CD8-positive, alpha-beta memory T cell (primary cell): ENCODE results near the gene TPRG1L. TPM values are rescaled to one million over a fixed set of nuclear protein-coding genes. Genes with fewer than 3 reads are reported as not detected.
"Not testable (repeated sequence)": the region's sequence is repeated elsewhere in the genome, so short reads cannot be mapped to it uniquely, and the experiment has no call there.

ENCODE experiments used
- CTCF ChIA-PET: fragments of 350-600 bp; sonication (Branson Sonifier 250); formaldehyde crosslinking; loops from one replicate; lab custom pipeline; 2021; ENCODE audit warnings: antibody characterized with exemption; lab: Charles Lee
- POLR2A ChIA-PET: fragments of 350-600 bp; sonication (Branson Sonifier 250); formaldehyde crosslinking; loops from one replicate; lab custom pipeline; 2021; ENCODE audit warnings: antibody characterized with exemption; lab: Charles Lee
- DNase-seq, 5 donors: peaks; one replicate each; pipeline versions ENCODE4 v3.0.0 to v3.0.0-alpha.2; 2020 to 2022; ENCODE audit warnings: mixed read lengths in 1 of 5
- H3K27ac ChIP-seq: one replicate; pipeline ENCODE4 v1.7.0; 2013; ENCODE audit warnings: low read depth, mild to moderate bottlenecking, low read length, moderate library complexity
- H3K27me3 ChIP-seq: 2 replicates; pipeline ENCODE4 v1.7.0; 2013; ENCODE audit warnings: low read length, mild to moderate bottlenecking; ENCODE audit not compliant: insufficient read depth, poor library complexity, severe bottlenecking
- H3K36me3 ChIP-seq: 2 replicates; pipeline ENCODE4 v1.7.0; 2013; ENCODE audit warnings: mild to moderate bottlenecking, low read length, moderate library complexity; ENCODE audit not compliant: insufficient read depth
- H3K4me1 ChIP-seq: 2 replicates; pipeline ENCODE4 v1.7.0; 2013; ENCODE audit warnings: mild to moderate bottlenecking, low read length, moderate library complexity; ENCODE audit not compliant: insufficient read depth
- H3K4me3 ChIP-seq: 2 replicates; pipeline ENCODE4 v1.7.0; 2013; ENCODE audit warnings: mild to moderate bottlenecking, low read length
- H3K9me3 ChIP-seq: 2 replicates; pipeline ENCODE4 v1.7.0; 2013; ENCODE audit warnings: mild to moderate bottlenecking, low read length
- H3K27ac Mint-ChIP-seq, 8 donors: one replicate each; pipeline ENCODE4 v1.8.0; 2020 to 2021; ENCODE audit warnings: mixed read lengths in 8 of 8, mild to moderate bottlenecking in 6 of 8, inconsistent platforms in 3 of 8, moderate library complexity in 3 of 8
- H3K27me3 Mint-ChIP-seq, 2 donors: one replicate each; pipeline ENCODE4 v1.8.0; 2020 to 2021; ENCODE audit warnings: mixed read lengths in 2 of 2, mild to moderate bottlenecking in 1 of 2, moderate library complexity in 1 of 2
- H3K36me3 Mint-ChIP-seq, 3 donors: one replicate each; pipeline ENCODE4 v1.8.0; 2020 to 2021; ENCODE audit warnings: mixed read lengths in 3 of 3, inconsistent platforms in 1 of 3, mild to moderate bottlenecking in 1 of 3
- H3K4me1 Mint-ChIP-seq, 3 donors: one replicate each; pipeline ENCODE4 v1.8.0; 2020 to 2021; ENCODE audit warnings: mixed read lengths in 3 of 3, inconsistent platforms in 1 of 3, mild to moderate bottlenecking in 1 of 3
- H3K4me3 Mint-ChIP-seq, 7 donors: one replicate each; pipeline ENCODE4 v1.8.0; 2020 to 2021; ENCODE audit warnings: mixed read lengths in 7 of 7, mild to moderate bottlenecking in 6 of 7, moderate library complexity in 4 of 7, inconsistent platforms in 2 of 7
- H3K9me3 Mint-ChIP-seq, 5 donors: one replicate each; pipeline ENCODE4 v1.8.0; 2020 to 2022; ENCODE audit warnings: mixed read lengths in 5 of 5, mild to moderate bottlenecking in 3 of 5, moderate library complexity in 2 of 5, inconsistent platforms in 1 of 5
- polyA plus RNA-seq: library from polyadenylated mRNA; unstranded; fragments of 300-500 nt; fragmentation: Illumina TruSeq; gene quantifications from one replicate; pipeline ENCODE4 v1.2.3, GENCODE V29; 2021
- total RNA-seq, 2 experiments: library from RNA; stranded (reverse); gene quantifications; one replicate each; pipeline ENCODE4 v1.2.3, GENCODE V29; 2021

The TPRG1L gene
- total and polyA plus RNA-seq, 3 experiments from 2014 or later, result 18.9 to 47.7 (median 21.1) TPM

DNA sequence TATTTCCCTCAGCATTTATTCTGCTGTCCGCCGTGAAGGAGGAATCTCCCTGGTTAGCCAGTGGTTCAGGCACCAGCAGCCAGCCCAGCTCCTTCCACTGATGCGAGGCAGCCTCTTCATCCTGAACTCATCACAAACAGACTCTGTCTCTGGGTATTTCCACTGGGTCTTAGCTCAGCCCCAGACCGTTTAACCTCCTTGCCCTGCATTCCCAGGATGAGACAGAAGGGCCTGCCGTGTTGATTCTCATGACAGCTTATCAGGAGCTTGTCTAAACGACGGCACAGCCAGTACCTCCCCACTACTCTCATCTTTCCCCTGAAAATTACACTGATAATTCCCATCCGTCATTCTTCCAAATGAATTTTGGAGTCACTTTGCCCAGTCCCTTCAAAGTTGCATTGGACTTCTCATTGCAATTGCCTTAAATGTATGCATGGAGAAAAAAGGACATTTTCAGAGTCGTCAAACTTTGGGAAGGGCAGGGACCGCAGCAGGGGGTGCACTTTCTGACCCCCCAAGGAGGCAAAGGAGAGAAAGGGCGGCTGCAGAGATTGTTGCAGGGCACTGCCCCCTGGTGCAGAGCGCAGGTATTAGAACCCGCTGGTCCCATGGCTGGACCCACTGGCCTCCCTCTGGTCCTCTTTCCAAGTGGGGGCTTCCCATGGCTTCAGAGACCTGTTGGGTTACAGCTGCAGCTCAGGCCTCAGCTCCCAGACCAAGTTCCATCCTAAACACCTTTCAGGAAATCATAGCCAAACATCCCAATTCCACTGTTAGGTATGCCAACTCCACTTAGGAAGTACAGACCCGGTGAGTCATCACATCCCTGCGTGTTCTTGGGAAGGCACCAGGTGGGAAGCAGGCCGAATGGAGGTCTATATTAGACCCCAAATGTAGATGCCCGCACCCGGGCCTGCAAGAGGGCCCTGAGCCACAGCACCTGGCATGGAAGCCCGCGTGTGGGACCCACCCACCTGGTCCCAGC is 9.8 kb upstream of the TPRG1L start:
- H3K4me3 Mint-ChIP-seq, result peak overlapping the region in 1 of 7 donors; percentile 10
- no peaks in the 10 kb centered on the region for H3K9me3 ChIP-seq
- no peak overlapping the region for H3K27ac ChIP-seq
- ChIA-PET CTCF (interaction anchor here (0.7 to 2.4 kb wide), 6 partner anchors 39 to 162 kb away, joined by 3 to 12 read pairs (median 6); no protein-coding TSS in a partner anchor), POLR2A (no interaction called here)
- H3K27me3 Mint-ChIP-seq, result peaks cover 9 to 32% of the 10 kb centered on the region in 2 donors
- H3K4me1 ChIP-seq, result peaks cover 8% of the 10 kb centered on the region
- H3K9me3 Mint-ChIP-seq, result peaks cover 0 to 2% (median 0%) of the 10 kb centered on the region in 5 donors
- no peaks in the 10 kb centered on the region for H3K36me3 ChIP-seq
- H3K27ac Mint-ChIP-seq, result no peak overlapping the region
- H3K4me3 ChIP-seq, result no peak overlapping the region
- no peak for DNase-seq
- H3K27me3 ChIP-seq, result peaks cover 6% of the 10 kb centered on the region
- H3K4me1 Mint-ChIP-seq, result peaks cover 6 to 18% (median 15%) of the 10 kb centered on the region in 3 donors
- H3K36me3 Mint-ChIP-seq, result no peaks in the 10 kb centered on the region

DNA sequence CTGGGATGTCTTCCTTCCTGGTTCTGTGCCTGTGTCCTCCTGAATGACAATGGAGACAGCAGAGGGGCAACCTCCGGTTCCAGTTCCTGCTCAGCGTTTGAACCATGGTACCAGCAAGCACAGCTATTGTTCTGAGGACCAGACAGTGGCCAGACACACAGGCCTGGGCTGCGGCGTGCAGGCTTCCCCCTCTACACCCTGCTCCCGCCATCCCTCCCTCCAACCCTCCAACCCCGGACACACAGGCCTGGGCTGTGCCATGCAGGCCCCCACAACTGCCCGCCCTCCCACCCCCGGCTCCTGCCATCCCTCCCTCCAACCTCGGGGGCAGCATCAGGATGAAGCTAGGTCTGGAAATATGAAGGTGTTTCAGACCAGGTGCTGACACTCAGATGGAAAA is 8.0 kb upstream of the TPRG1L start:
- peaks cover 5% of the 10 kb centered on the region for H3K4me1 ChIP-seq
- DNase-seq, result no peak
- H3K27me3 Mint-ChIP-seq, result peaks cover 5 to 26% of the 10 kb centered on the region in 2 donors
- H3K27ac Mint-ChIP-seq, result no peak overlapping the region
- H3K4me1 Mint-ChIP-seq, result peaks cover 15 to 24% (median 19%) of the 10 kb centered on the region in 3 donors
- peaks cover 0 to 2% (median 0%) of the 10 kb centered on the region in 5 donors for H3K9me3 Mint-ChIP-seq
- no peaks in the 10 kb centered on the region for H3K9me3 ChIP-seq
- H3K4me3 ChIP-seq, result no peak overlapping the region
- ChIA-PET POLR2A (no interaction called here), CTCF (interaction anchor here (1.5 kb wide), 1 partner anchor 164 kb away, joined by 4 read pairs; no protein-coding TSS in a partner anchor)
- H3K4me3 Mint-ChIP-seq, result no peak overlapping the region
- H3K27me3 ChIP-seq, result peaks cover 3% of the 10 kb centered on the region
- no peak overlapping the region for H3K27ac ChIP-seq
- H3K36me3 ChIP-seq, result no peaks in the 10 kb centered on the region
- no peaks in the 10 kb centered on the region for H3K36me3 Mint-ChIP-seq

DNA sequence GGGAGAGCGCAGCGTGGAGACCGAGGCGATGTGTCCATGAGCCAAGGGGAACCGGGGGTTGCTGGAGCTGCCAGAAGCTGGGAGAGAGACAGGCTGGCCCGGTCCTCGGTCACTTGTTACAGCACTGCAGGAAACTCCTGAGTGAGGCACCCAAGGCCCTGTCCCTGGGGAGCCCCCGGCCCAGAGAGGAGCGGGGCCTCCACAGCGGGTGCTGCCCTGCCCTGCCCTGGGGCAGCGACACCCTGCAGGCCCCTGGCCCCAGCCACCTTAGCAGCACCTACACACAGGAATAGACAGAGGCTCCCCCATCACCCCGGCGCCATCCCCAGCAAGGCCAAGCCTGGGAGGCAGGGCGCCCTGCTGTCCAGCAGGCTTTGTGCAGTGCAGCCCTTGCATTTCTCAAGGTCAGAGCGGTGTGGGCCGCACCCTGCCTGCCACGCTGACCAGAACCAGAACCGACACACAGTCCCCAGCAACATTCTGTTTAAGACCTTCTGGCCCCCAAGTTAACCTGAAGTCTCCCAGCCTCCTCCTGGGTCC is 6.9 kb upstream of the TPRG1L start:
- Mint-ChIP-seq H3K27ac (no peak overlapping the region), H3K9me3 (no peaks in the 10 kb centered on the region), H3K4me1 (peaks cover 25 to 31% (median 25%) of the 10 kb centered on the region in 3 donors), H3K27me3 (peaks cover 5 to 19% of the 10 kb centered on the region in 2 donors), H3K36me3 (peaks cover 0 to 4% (median 3%) of the 10 kb centered on the region in 3 donors), H3K4me3 (no peak overlapping the region)
- CTCF ChIA-PET, result interaction anchor here (1.3 to 2.0 kb wide), 4 partner anchors 31 to 165 kb away, joined by 4 to 11 read pairs (median 6); no protein-coding TSS in a partner anchor
- Histone ChIP-seq H3K4me1 (peaks cover 7% of the 10 kb centered on the region), H3K27me3 (peaks cover 3% of the 10 kb centered on the region), H3K9me3 (no peaks in the 10 kb centered on the region), H3K36me3 (no peaks in the 10 kb centered on the region), H3K4me3 (no peak overlapping the region), H3K27ac (no peak overlapping the region)
- POLR2A ChIA-PET, result no interaction called here
- DNase-seq, result no peak

GRCh38 chr1:3618531-3618880 is 6.3 kb upstream of the TPRG1L start:
- DNase-seq, result no peak
- Mint-ChIP-seq H3K27ac (no peak overlapping the region), H3K4me3 (no peak overlapping the region), H3K36me3 (peaks cover 0 to 4% (median 3%) of the 10 kb centered on the region in 3 donors), H3K27me3 (peaks cover 4 to 13% of the 10 kb centered on the region in 2 donors), H3K9me3 (no peaks in the 10 kb centered on the region), H3K4me1 (peaks cover 31 to 37% (median 32%) of the 10 kb centered on the region in 3 donors)
- no peaks in the 10 kb centered on the region for H3K36me3 ChIP-seq
- ChIA-PET CTCF (interaction anchor here (0.7 to 4.0 kb wide), 20 partner anchors 11 to 176 kb away, joined by 3 to 47 read pairs (median 4); no protein-coding TSS in a partner anchor), POLR2A (no interaction called here)
- no peak overlapping the region for H3K4me3 ChIP-seq
- peaks cover 13% of the 10 kb centered on the region for H3K4me1 ChIP-seq
- H3K27ac ChIP-seq, result no peak overlapping the region
- no peaks in the 10 kb centered on the region for H3K9me3 ChIP-seq
- H3K27me3 ChIP-seq, result peaks cover 3% of the 10 kb centered on the region

- Histone ChIP-seq H3K4me1 (peaks cover 19% of the 10 kb centered on the region), H3K27me3 (peaks cover 3% of the 10 kb centered on the region), H3K27ac (no peak overlapping the region), H3K4me3 (no peak overlapping the region), H3K9me3 (no peaks in the 10 kb centered on the region), H3K36me3 (no peaks in the 10 kb centered on the region)
- peaks cover 4 to 13% of the 10 kb centered on the region in 2 donors for H3K27me3 Mint-ChIP-seq
- DNase-seq, result peak; percentile 66 to 80 (median 67)
- peak overlapping the region in 1 of 7 donors; percentile 60 for H3K4me3 Mint-ChIP-seq
- POLR2A ChIA-PET, result no interaction called here
- peak overlapping the region in 5 of 8 donors; percentile 8 to 77 (median 25) for H3K27ac Mint-ChIP-seq
- H3K4me1 Mint-ChIP-seq, result peaks cover 37 to 43% (median 37%) of the 10 kb centered on the region in 3 donors
- H3K36me3 Mint-ChIP-seq, result peaks cover 0 to 4% (median 3%) of the 10 kb centered on the region in 3 donors
- CTCF ChIA-PET, result interaction anchor here (0.7 to 4.0 kb wide), 21 partner anchors 10 to 177 kb away, joined by 3 to 47 read pairs (median 4); partner anchors contain the start of gene ARHGEF16
- no peaks in the 10 kb centered on the region for H3K9me3 Mint-ChIP-seq
Observed at GRCh38 chr1:3618881-3619671, 5.7 kb upstream of the TPRG1L start.

DNA sequence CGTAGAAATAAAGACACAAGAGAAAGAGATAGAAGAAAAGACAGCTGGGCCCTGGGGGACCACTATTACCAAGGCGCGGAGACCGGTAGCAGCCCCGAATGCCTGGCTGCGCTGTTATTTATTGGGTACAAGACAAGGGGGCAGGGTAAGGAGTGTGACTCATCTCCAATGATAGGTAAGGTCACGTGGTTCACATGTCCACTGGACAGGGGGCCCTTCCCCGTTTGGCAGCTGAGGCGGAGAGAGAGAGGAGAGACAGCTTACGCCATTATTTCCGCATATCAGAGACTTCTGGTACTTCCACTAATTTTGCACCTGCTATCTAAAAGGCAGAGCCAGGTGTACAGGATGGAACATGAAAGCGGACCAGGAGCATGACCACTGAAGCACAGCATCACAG is 4.1 kb upstream of the TPRG1L start:
- POLR2A ChIA-PET, result no interaction called here
- H3K27me3 Mint-ChIP-seq, result peaks cover 3% of the 10 kb centered on the region in 2 donors
- Histone ChIP-seq H3K4me3 (no peak overlapping the region), H3K4me1 (peaks cover 24% of the 10 kb centered on the region), H3K36me3 (no peaks in the 10 kb centered on the region), H3K27ac (no peak overlapping the region), H3K9me3 (no peaks in the 10 kb centered on the region), H3K27me3 (peaks cover 2% of the 10 kb centered on the region)
- H3K4me3 Mint-ChIP-seq, result peak overlapping the region in 1 of 7 donors; percentile 78
- peaks cover 40 to 52% (median 41%) of the 10 kb centered on the region in 3 donors for H3K4me1 Mint-ChIP-seq
- H3K9me3 Mint-ChIP-seq, result no peaks in the 10 kb centered on the region
- DNase-seq, result no peak
- CTCF ChIA-PET, result interaction anchor here (1.0 to 4.0 kb wide), 10 partner anchors 9 to 168 kb away, joined by 3 to 47 read pairs (median 4); no protein-coding TSS in a partner anchor
- peak overlapping the region in 3 of 8 donors; percentile 60 to 89 (median 69) for H3K27ac Mint-ChIP-seq
- peaks cover 0 to 11% (median 3%) of the 10 kb centered on the region in 3 donors for H3K36me3 Mint-ChIP-seq

DNA sequence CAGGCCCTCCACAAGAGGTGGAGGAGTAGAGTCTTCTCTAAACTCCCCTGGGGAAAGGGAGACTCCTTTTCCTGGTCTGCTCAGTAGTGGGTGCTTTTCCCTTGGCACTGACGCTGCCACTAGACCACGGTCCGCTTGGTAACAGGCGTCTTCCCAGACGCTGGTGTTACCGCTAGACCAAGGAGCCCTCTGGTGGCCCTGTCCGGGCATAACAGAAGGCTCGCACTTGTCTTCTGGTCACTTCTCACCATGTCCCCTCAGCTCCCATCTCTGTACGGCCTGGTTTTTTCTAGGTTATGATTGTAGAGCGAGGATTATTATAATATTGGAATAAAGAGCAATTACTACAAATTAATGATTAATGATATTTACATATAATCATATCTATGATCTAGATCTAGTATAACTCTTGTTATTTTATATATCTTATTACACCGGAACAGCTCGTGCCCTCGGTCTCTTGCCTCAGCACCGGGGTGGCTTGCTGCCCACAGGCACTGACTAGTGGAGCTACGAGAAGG is 3.6 kb upstream of the TPRG1L start:
- CTCF ChIA-PET, result interaction anchor here (0.5 to 4.0 kb wide), 10 partner anchors 8 to 1752 kb away, joined by 3 to 47 read pairs (median 4); no protein-coding TSS in a partner anchor
- Mint-ChIP-seq H3K4me3 (peak overlapping the region in 1 of 7 donors; percentile 37), H3K36me3 (peaks cover 0 to 17% (median 3%) of the 10 kb centered on the region in 3 donors), H3K27ac (peak overlapping the region in 4 of 8 donors; percentile 69 to 92 (median 82)), H3K4me1 (peaks cover 45 to 57% (median 46%) of the 10 kb centered on the region in 3 donors)
- DNase-seq, H3K9me3 Mint-ChIP-seq, POLR2A ChIA-PET, H3K27me3 Mint-ChIP-seq, H3K4me3 ChIP-seq, H3K27me3 ChIP-seq, H3K27ac ChIP-seq, H3K36me3 ChIP-seq, H3K9me3 ChIP-seq: not testable (repeated sequence)
- peaks cover 29% of the 10 kb centered on the region for H3K4me1 ChIP-seq
